GM12878 (cell line): ENCODE results near the gene PAX5. TPM values are rescaled to one million over a fixed set of nuclear protein-coding genes. Genes with fewer than 3 reads are reported as not detected.

Source experiments
- BACH1 ChIP-seq: fragments of 450-650 bp; IDR thresholded peaks from 2 replicates; pipeline ENCODE4 v1.6.1; 2017; ENCODE audit warnings: mild to moderate bottlenecking, borderline replicate concordance
- CHD4 ChIP-seq: fragments of 200-600 bp; sonication (generic); IDR thresholded peaks from 2 replicates; pipeline ENCODE4 v1.6.1; 2016; ENCODE audit warnings: mild to moderate bottlenecking
- DPF2 ChIP-seq: fragments of 450-650 bp; IDR thresholded peaks from 2 replicates; pipeline ENCODE4 v1.6.1; 2017; ENCODE audit warnings: mild to moderate bottlenecking
- EED ChIP-seq: sonication (generic); IDR thresholded peaks from 2 replicates; pipeline ENCODE4 v1.6.1; 2016; ENCODE audit warnings: antibody characterized with exemption, low read depth
- GABPA ChIP-seq: IDR thresholded peaks from 2 replicates; pipeline ENCODE4 v1.6.1; 2014; ENCODE audit warnings: antibody characterized with exemption, low read depth, mild to moderate bottlenecking, inconsistent platforms
- IKZF1 ChIP-seq: fragments of 450-650 bp; conservative IDR thresholded peaks from 2 replicates; pipeline ENCODE4 v1.6.1; 2017; ENCODE audit warnings: antibody characterized with exemption, mild to moderate bottlenecking
- JUNB ChIP-seq: IDR thresholded peaks from 2 replicates; pipeline ENCODE4 v1.6.1; 2016; ENCODE audit warnings: antibody characterized with exemption, mild to moderate bottlenecking
- KDM1A ChIP-seq: fragments of 200-600 bp; sonication (generic); IDR thresholded peaks from 2 replicates; pipeline ENCODE4 v1.6.1; 2016; ENCODE audit warnings: borderline replicate concordance
- MEF2B ChIP-seq: fragments of 450-650 bp; IDR thresholded peaks from 2 replicates; pipeline ENCODE4 v1.6.1; 2018; ENCODE audit warnings: mild to moderate bottlenecking, moderate library complexity; ENCODE audit not compliant: partially characterized antibody, poor library complexity, severe bottlenecking
- MYC ChIP-seq: IDR thresholded peaks from 2 replicates; pipeline ENCODE4 v1.6.1; 2011; ENCODE audit warnings: mild to moderate bottlenecking, low read length, moderate library complexity, inconsistent platforms; ENCODE audit not compliant: insufficient read depth, insufficient replicate concordance, insufficient read length, severe bottlenecking
- NFIC ChIP-seq: IDR thresholded peaks from 2 replicates; pipeline ENCODE4 v1.6.1; 2012; ENCODE audit warnings: low read depth, mild to moderate bottlenecking, inconsistent platforms, low read length, moderate library complexity
- NKRF ChIP-seq: fragments of 450-650 bp; conservative IDR thresholded peaks from 2 replicates; pipeline ENCODE4 v1.6.1; 2017; ENCODE audit warnings: mild to moderate bottlenecking, moderate library complexity
- NRF1 ChIP-seq: conservative IDR thresholded peaks from 2 replicates; pipeline ENCODE4 v1.6.1; 2011; ENCODE audit warnings: mild to moderate bottlenecking, low read depth, low read length, improper control_type of control experiment
- PAX5 ChIP-seq: IDR thresholded peaks from 2 replicates; pipeline ENCODE4 v1.6.1; 2011; ENCODE audit warnings: low read depth, low read length, borderline replicate concordance
- RAD21 ChIP-seq: IDR thresholded peaks from 2 replicates; pipeline ENCODE4 v1.6.1; 2011; ENCODE audit warnings: mild to moderate bottlenecking, low read depth, low read length, moderate library complexity; ENCODE audit not compliant: insufficient read depth
- RB1 ChIP-seq: fragments of 450-650 bp; formaldehyde crosslinking; IDR thresholded peaks from 2 replicates; pipeline ENCODE4 v1.6.1; 2017; ENCODE audit warnings: mild to moderate bottlenecking, borderline replicate concordance
- RBBP5 ChIP-seq: fragments of 200-600 bp; sonication (generic); conservative IDR thresholded peaks from 2 replicates; pipeline ENCODE4 v1.6.1; 2016
- RUNX3 ChIP-seq: IDR thresholded peaks from 2 replicates; pipeline ENCODE4 v1.6.1; 2012; ENCODE audit warnings: low read length, inconsistent platforms
- SUZ12 ChIP-seq: fragments of 200-600 bp; sonication (generic); IDR thresholded peaks from one replicate; pipeline ENCODE4 v1.6.1; 2018; ENCODE audit warnings: antibody characterized with exemption, mild to moderate bottlenecking; ENCODE audit not compliant: unreplicated experiment
- TCF12 ChIP-seq: IDR thresholded peaks from 2 replicates; pipeline ENCODE4 v1.6.1; 2011; ENCODE audit warnings: low read depth, mild to moderate bottlenecking, low read length
- TCF3 ChIP-seq: IDR thresholded peaks from 2 replicates; pipeline ENCODE4 v1.6.1; 2012; ENCODE audit warnings: low read depth, mild to moderate bottlenecking, low read length, borderline replicate concordance; ENCODE audit not compliant: insufficient read depth
- ZBTB40 ChIP-seq: fragments of 450-650 bp; IDR thresholded peaks from 2 replicates; pipeline ENCODE4 v1.6.1; 2016; ENCODE audit warnings: mild to moderate bottlenecking, moderate library complexity, borderline replicate concordance
- ZNF687 ChIP-seq: fragments of 450-650 bp; IDR thresholded peaks from 2 replicates; pipeline ENCODE4 v1.6.1; 2017; ENCODE audit warnings: mild to moderate bottlenecking, moderate library complexity
- polyA plus RNA-seq, 11 experiments: library from polyadenylated mRNA; depleted of rRNA in 4 of 11; unstranded in 6 of 11; stranded (reverse) in 5 of 11; fragments of >200 nt; fragmentation: Nextera tagmentation in 4 of 11; fragmentation: Illumina TruSeq in 1 of 11; extraction: Ambion mirVana in 4 of 11; extraction: Trizol in 1 of 11; gene quantifications; 1 replicate in 1 of 11; 2 replicates in 10 of 11; pipeline versions ENCODE4 v1.2.1 to v1.2.3, GENCODE V29; 2011 to 2016; ENCODE audit warnings: inconsistent platforms in 2 of 11, missing spikeins in 2 of 11, low read depth in 1 of 11
- total RNA-seq, 4 experiments: library from RNA; depleted of rRNA in 3 of 4; stranded (reverse); fragments of >200 nt in 3 of 4; fragmentation: Illumina TruSeq in 1 of 4; extraction: Trizol in 1 of 4; gene quantifications; 2 replicates each; pipeline versions ENCODE4 v1.2.1 to v1.2.3, GENCODE V29; 2013 to 2021

The PAX5 gene
- total and polyA plus RNA-seq, 10 of the 15 experiments (the other 5 are each of a cell fraction or from before 2014, with no cell fraction given) = 2.2 to 123 (median 31.9) TPM

- TF ChIP-seq NKRF (no peak), SUZ12 (no peak), RUNX3 (no peak), MEF2B (no peak), NFIC (no peak), ZBTB40 (no peak), EED (peak; percentile 74), RAD21 (no peak), DPF2 (no peak), TCF12 (0 out of 2 replicates have a peak, but pooled peaks have one; percentile 39), IKZF1 (no peak), RBBP5 (no peak), KDM1A (no peak), ZNF687 (no peak), GABPA (no peak), BACH1 (no peak), CHD4 (no peak), PAX5 (no peak), TCF3 (0 out of 2 replicates have a peak, but pooled peaks have one; percentile 42), NRF1 (no peak), MYC (no peak), JUNB (peak; percentile 33; the same call in 1 of the 2 replicates), RB1 (no peak)
Measured at GRCh38 chr9:36987891-36988290, 46.2 kb downstream of the PAX5 start (continued).
